ENCODE measurements around the gene GRIN2A. TPM values are rescaled to one million over a fixed set of nuclear protein-coding genes. Genes with fewer than 3 reads are reported as not detected.

The GRIN2A gene
- total and polyA plus RNA-seq, 10 donors: under 0.01 to 0.10 (median 0.03) TPM; not detected in 7

- TF ChIP-seq POLR2AphosphoS5 (IDR thresholded peaks at IDR 0.05) (no peak), POLR2A (IDR thresholded peaks at IDR 0.05) (no peak), CTCF (IDR thresholded peaks at IDR 0.05 in 8 of 11, conservative IDR thresholded peaks at IDR 0.05 in 3 of 11) (no peak)
- Histone ChIP-seq H3K9me3 (no peaks in the 10 kb centered on the region), H3K36me3 (no peaks in the 10 kb centered on the region), H3K4me3 (no peak overlapping the region), H3K27ac (no peak overlapping the region), H3K4me1 (no peaks in the 10 kb centered on the region), H3K27me3 (replicated peaks in 1 of 7) (peaks cover 0 to 3% (median 0%) of the 10 kb centered on the region in 7 donors)
- 55 to 73% (median 63%) methylated on average over 6 of the region's 6 CpGs for WGBS, 5 donors
- DNase-seq: no peak
- intact Hi-C loops (cut with DNase I; ENCODE audit: low total_unique reads): no loop called here
These were observed 468.3 kb downstream of the GRIN2A start for GRCh38 chr16:9713907-9714306.

- Histone ChIP-seq H3K4me1 (no peaks in the 10 kb centered on the region), H3K4me3 (no peak overlapping the region), H3K27ac (no peak overlapping the region), H3K36me3 (no peaks in the 10 kb centered on the region), H3K27me3 (replicated peaks in 1 of 7) (peaks cover 0 to 3% (median 0%) of the 10 kb centered on the region in 7 donors), H3K9me3 (no peaks in the 10 kb centered on the region)
- no peak for DNase-seq
- TF ChIP-seq POLR2AphosphoS5 (IDR thresholded peaks at IDR 0.05) (no peak), POLR2A (IDR thresholded peaks at IDR 0.05) (no peak), CTCF (IDR thresholded peaks at IDR 0.05 in 8 of 11, conservative IDR thresholded peaks at IDR 0.05 in 3 of 11) (no peak)
- intact Hi-C loops (cut with DNase I; ENCODE audit: low total_unique reads): no loop called here
- WGBS, 5 donors: 19 to 57% (median 34%) methylated on average over 1 of the region's 1 CpG
These were observed 469.1 kb downstream of the GRIN2A start for GRCh38 chr16:9713156-9713555.

GRCh38 chr16:9708972-9709620 is 473.1 kb downstream of the GRIN2A start:
- 27 to 44% (median 31%) methylated on average over 5 of the region's 5 CpGs for WGBS, 5 donors
- no peaks in the 10 kb centered on the region for H3K36me3 ChIP-seq
- H3K9me3 ChIP-seq: no peaks in the 10 kb centered on the region
- intact Hi-C loops (cut with DNase I; ENCODE audit: low total_unique reads): no loop called here
- no peak overlapping the region for H3K27ac ChIP-seq
- TF ChIP-seq POLR2AphosphoS5 (IDR thresholded peaks at IDR 0.05): no peak
- no peak for TF ChIP-seq POLR2A (IDR thresholded peaks at IDR 0.05)
- no peak for TF ChIP-seq CTCF (IDR thresholded peaks at IDR 0.05 in 8 of 11, conservative IDR thresholded peaks at IDR 0.05 in 3 of 11)
- H3K27me3 ChIP-seq (replicated peaks in 1 of 7): peaks cover 0 to 3% (median 0%) of the 10 kb centered on the region in 7 donors
- no peaks in the 10 kb centered on the region for H3K4me1 ChIP-seq
- DNase-seq: no peak
- no peak overlapping the region for H3K4me3 ChIP-seq

GRCh38 chr16:9706217-9706836 is 475.9 kb downstream of the GRIN2A start:
- intact Hi-C loops (cut with DNase I; ENCODE audit: low total_unique reads): no loop called here
- no peak for DNase-seq
- Histone ChIP-seq H3K36me3 (no peaks in the 10 kb centered on the region), H3K4me3 (no peak overlapping the region), H3K27ac (no peak overlapping the region), H3K4me1 (no peaks in the 10 kb centered on the region), H3K9me3 (no peaks in the 10 kb centered on the region), H3K27me3 (replicated peaks in 1 of 7) (peaks cover 0 to 3% (median 0%) of the 10 kb centered on the region in 7 donors)
- 64 to 70% (median 66%) methylated on average over 6 of the region's 6 CpGs for WGBS, 5 donors
- TF ChIP-seq POLR2A (IDR thresholded peaks at IDR 0.05) (no peak), POLR2AphosphoS5 (IDR thresholded peaks at IDR 0.05) (no peak), CTCF (IDR thresholded peaks at IDR 0.05 in 8 of 11, conservative IDR thresholded peaks at IDR 0.05 in 3 of 11) (no peak)

Data from spleen (tissue), 11 donors.